ENCODE data around the gene BMP6.

GRCh38 chr6:7916959-7917358 lies 191.1 kb downstream of the BMP6 start:
- TF ChIP-seq SIN3A (IDR thresholded peaks at IDR 0.05; ENCODE audit: borderline replicate concordance, insufficient read depth, low read length) (no peak), REST (IDR thresholded peaks at IDR 0.05; ENCODE audit: insufficient read depth in 1 of 2, low read depth in 2 of 2, low read length in 2 of 2) (no peak)
